Stimulated activated CD8-positive, alpha-beta memory T cell treated with anti-CD3 and anti-CD28 coated beads, Interleukin-4, amount 100 ng/mL, for 24 hours (primary cell): ENCODE results near the gene DCAF4L1.
A peak's percentile ranks its signal among the peaks of the same experiment; 100 is the strongest.

Source experiments
- DNase-seq: peaks from one replicate; pipeline ENCODE4 v3.0.0-alpha.2; 2020; ENCODE audit warnings: low read depth

DCAF4L1 gene

GRCh38 chr4:41981456-41981855 is at the start of gene DCAF4L1:
TSS of gene DCAF4L1 (plus strand) at chr4:41981756. CDS start at chr4:41981793, 37 bp downstream.
- no peak for DNase-seq

DNA sequence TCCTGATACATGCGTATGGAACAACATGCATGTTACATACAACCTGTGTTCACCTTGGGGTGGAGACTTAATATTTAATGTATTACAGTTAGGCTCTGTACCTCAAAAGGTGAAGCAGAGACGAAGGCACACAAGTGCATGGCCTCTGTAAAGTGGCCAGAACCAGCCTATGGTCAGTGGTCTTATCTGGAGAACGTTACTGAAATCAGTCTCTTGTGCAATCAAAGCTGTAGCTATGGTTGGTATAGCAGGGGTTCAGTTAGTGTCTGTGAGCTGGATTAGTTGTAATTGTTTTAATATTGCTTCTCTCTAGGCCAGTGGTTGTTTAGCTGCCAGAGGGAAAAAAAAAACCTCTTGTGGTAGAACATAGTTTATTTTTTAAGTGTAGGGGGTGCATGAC is 48.6 kb upstream of the DCAF4L1 start:
- DNase-seq: no peak

DNA sequence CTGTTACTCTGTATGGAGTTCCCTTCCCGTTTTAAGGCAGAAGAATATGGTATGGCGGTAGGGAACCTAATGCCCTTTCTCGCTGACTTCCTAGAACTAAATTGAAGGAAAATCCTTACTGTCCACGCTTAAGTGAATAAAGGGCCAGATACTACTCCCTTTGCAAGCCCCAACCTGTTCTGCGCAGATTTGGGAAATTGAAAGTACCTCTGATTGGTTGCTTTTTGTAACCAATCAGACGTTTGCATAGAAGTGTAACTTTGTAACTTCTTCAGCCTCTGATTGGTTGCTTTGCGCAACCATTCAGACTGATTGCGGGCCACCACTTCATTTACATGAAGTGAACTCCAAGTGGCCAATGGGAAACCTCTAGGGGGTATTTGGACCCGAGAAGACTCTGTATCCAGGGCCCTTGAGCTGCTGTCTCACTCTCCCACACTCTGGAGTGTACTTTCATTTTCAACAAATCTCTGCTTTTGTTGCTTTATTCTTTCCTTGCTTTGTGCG is 47.5 kb upstream of the DCAF4L1 start:
- no peak for DNase-seq

DNA sequence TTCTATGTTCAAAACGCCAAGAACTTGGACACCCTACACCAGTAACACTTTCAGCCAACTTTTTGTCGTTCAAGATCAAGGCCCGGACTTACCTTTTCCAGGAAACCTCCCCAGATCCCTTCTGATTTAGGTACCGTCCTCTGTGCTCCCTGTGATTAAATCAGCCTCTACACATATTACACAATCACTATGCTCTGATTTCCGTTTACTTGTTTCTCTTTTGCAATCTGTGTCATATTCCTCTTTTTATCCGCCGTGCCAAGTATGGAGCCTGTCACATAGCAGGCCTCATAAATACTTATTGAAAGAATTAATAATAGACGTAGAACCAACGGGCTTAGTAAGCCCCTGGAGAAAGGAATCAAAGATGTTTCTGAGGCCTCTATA is 47.0 kb upstream of the DCAF4L1 start:
- no peak for DNase-seq

DNA sequence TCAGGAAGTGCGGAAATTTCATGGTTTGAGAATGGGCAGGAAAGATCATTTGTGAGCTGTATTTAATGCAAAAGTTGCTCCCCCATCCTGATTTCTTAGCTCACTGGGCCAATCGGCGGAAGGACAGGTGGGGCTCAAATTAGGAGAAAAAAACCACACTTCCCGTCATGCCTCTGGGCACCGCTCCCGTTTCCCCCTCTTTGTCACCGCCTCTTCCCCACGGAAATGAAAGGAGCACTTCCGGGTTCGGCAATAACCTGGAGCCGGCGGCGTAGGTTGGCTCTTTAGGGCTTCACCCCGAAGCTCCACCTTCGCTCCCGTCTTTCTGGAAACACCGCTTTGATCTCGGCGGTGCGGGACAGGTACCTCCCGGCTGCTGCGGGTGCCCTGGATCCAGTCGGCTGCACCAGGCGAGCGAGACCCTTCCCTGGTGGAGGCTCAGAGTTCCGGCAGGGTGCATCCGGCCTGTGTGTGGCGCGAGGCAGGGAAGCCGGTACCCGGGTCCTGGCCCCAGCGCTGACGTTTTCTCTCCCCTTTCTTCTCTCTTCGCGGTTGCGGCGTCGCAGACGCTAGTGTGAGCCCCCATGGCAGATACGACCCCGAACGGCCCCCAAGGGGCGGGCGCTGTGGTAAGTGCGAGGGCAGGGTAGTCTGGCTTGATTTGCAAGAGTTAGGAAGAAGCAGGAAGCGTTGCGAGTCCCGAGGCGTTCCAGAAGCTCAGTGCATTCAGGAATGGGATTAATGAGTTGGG is 46.5 kb upstream of the DCAF4L1 start, which contains the start of gene TMEM33:
TSS of gene TMEM33 (plus strand) at position 529 of the 751 bp plus-strand sequence. CDS start at position 585, 56 bp downstream.
- peak; percentile 70 for DNase-seq

GRCh38 chr4:41935652-41936021 is 45.9 kb upstream of the DCAF4L1 start:
- DNase-seq: no peak

GRCh38 chr4:41939016-41939626 is 42.4 kb upstream of the DCAF4L1 start:
- no peak for DNase-seq

DNA sequence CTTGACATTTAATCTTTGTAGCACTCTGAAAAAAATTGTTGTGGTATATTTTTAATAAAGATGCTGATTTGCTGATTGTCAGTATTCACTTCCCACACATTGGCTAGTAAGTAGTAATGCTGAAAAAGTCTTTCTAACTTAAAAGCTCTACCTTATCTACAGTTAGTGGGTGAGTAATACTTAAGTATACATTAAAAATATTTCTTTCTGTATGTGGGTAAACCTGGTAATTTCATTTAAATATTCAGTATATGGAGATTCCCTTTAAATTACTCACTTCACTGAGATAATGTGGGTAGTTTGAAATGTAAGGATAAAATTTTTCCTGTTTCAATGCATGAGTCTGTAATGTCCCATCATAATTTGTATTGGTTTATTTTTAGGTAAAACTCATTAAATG is 40.7 kb upstream of the DCAF4L1 start:
- DNase-seq: no peak

- no peak for DNase-seq
These were observed 38.0 kb upstream of the DCAF4L1 start for GRCh38 chr4:41943506-41943905.

GRCh38 chr4:41944089-41944488 is 37.5 kb upstream of the DCAF4L1 start:
- DNase-seq: no peak

GRCh38 chr4:41949531-41949930 is 32.0 kb upstream of the DCAF4L1 start:
- no peak for DNase-seq

GRCh38 chr4:41957634-41958033 is 23.9 kb upstream of the DCAF4L1 start:
- DNase-seq: no peak

DNA sequence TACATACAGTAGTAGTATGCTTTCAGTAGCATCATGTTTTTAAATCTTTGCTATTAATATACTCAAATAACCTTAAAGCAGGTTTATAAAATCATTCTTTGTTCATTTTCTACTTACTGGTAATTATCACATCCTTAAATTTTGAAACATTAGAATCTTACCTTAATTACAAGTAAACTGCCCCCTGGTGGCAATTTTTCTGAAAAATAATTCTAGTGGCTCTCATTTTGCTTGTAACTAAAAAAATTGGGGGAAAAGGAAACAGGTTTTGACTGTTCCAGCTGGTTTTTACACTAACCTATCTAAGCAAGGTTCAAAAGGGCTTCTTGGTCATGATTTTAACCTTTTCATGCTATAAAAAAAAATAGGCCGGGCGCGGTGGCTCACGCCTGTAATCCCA is 18.5 kb upstream of the DCAF4L1 start:
- no peak for DNase-seq

DNA sequence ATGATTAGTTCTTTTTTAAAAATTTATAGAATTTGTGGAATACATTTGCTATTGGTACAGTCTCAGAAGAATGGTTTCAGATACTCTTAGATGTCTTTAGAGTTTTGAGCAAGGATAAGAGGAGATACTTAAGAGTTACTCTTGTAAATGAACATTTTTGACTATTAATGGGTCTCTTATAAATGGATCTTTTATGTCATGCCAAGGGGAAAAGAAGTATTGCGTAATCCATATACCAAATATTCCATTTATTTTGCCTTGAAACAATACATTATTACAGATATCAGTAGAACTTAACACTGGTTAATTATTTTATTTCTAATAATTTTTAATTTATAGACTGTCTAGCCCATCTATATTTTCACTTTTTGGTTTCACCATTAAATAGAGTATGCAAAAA is 17.2 kb upstream of the DCAF4L1 start:
- no peak for DNase-seq

DNA sequence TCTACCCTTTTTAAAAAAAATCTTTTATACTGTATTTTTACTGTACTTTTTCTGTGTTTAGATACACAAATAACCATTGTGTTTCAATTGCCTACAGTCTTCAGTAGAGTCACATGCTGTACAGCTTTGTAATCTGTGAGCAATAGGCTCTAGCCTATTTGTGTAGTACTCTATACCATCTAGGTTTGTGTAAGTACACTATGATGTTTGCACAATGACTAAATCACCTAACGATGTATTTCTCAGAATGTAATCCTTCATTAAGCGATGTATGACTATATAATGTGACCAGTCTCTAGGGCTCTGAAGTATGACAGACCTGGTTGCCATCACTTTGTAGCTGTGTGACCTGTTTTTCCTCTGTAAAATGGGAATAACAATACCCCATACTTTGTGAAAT is 14.2 kb upstream of the DCAF4L1 start:
- no peak for DNase-seq

- DNase-seq: no peak
These were observed 11.9 kb upstream of the DCAF4L1 start for GRCh38 chr4:41969671-41970070.

- no peak for DNase-seq
These were observed 6.2 kb upstream of the DCAF4L1 start for GRCh38 chr4:41975341-41975740.

DNA sequence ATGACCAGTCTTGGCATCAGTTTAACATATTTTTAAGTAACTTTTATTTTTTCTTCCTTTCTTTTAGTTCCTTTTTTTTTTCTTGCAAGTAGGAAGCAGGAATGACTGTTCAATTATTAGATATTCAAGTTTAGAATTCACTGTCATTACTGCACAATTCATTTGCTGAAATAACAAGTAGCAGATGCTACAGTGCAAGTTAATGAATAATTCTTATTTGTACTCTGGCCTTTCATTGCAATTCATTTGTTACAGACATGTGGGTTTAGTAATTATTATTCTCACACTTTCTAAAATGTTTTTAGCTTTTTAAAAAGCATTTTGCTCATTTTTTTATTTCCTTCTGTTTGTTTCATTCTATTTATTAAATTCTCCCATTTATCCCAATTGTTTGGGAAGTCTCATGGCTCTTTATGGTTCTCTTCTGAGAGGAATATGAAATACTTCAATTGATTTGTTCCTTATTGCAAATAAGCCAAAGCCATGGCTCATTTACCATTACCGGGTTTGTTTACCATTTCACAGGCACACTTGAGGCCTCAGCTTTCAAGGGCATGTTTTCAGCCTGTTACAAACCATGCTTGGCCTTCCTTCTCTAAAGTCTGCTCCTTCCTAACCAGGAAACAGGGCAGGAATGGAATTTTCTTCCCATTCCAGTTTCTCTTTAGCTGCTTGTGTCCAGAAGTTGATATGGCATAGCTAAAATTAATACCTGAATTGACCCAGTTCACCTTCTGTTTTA is 4.6 kb upstream of the DCAF4L1 start:
- no peak for DNase-seq

- DNase-seq: no peak
These were observed 3.8 kb upstream of the DCAF4L1 start for GRCh38 chr4:41977709-41978108.

DNA sequence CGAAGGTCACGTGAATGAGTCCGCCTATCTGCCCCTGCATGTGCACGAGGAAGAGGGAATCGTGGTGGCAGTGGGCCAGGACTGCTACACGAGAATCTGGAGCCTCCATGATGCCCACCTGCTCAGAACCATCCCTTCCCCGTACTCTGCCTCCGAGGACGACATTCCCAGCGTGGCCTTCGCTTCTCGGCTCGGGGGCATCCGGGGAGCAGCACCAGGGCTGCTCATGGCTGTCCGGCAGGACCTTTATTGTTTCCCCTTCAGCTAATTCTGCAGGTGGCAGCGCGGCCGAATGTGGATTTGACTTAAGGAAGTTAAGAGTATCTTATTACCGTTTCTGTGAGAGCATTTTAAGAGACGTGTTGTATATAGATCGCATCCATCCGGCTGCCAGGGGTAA is 1.2 kb downstream of the DCAF4L1 start:
- no peak for DNase-seq

DNA sequence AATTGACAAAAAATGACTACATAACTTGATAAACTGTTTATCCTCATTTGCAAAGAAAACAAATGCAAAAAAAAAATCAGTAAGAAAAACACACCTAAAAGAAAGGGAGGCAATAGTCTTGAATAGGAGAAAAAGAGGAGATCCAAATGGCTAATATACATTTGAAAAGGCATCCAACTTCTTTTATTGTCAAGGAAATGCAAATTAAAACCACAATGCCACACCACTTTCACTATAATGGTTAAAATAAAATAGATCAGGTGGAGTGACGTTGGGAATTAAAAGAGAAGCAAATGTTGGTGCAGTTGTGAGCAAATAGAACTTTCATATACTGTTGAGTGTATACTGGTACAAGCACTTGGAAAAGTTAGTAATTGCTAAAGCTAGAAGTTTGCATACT is 3.6 kb downstream of the DCAF4L1 start:
- no peak for DNase-seq

- no peak for DNase-seq
These were observed 8.4 kb downstream of the DCAF4L1 start for GRCh38 chr4:41989994-41990364.
